ENCODE results near the gene SYT14. TPM values are rescaled to one million over a fixed set of nuclear protein-coding genes. Genes with fewer than 3 reads are reported as not detected.
"Not testable (repeated sequence)": the region's sequence is repeated elsewhere in the genome, so short reads cannot be mapped to it uniquely, and the experiment has no call there.

Gene SYT14
- total RNA-seq, 1 donor from 2014 or later = 0.03 TPM

DNA sequence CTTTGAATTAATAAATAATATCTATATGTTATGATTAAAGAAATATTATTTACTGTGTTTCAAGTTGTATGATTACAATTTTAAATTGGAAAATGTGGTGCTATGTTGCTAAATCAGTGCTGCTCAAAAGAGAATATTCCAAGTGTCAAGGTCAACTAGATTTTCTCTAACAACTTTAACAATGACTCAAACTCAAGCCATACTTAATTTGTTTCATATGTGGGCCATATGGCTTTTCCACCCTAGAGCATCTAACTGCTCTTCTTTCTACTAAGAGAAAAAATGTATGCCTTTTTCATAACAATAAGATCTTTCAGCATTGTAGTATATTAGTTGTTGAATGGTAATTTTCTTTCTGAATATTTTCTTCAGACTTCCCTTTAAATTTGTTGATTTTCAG, 8.3 kb upstream of the SYT14 start:
- DNase-seq (ENCODE audit: low spot score) = no peak
- intact Hi-C loops (cut with DNase I) = no loop called here

- intact Hi-C loops (cut with DNase I) = no loop called here
- DNase-seq (ENCODE audit: low spot score) = no peak
Measured at GRCh38 chr1:209931141-209931540, 6.9 kb upstream of the SYT14 start.

DNA sequence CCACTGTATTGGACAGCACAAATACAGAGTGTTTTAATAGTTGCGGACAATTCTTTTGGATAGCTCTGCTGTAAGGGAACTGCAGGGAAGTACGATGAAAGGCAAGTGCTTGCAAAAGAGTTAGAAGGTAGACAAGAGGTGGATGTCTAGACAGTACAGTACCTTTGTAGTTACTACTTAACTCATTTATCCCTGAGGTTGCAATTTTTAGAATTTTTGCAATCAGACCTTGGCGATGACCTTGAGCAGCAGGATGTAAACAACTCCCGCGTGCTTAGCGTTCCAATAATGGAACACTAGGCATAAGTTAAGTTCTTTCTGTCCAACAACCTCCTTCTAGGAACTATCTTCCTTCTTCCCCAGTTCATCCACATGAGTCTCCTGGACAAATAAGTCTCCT, 1.9 kb upstream of the SYT14 start:
- intact Hi-C loops (cut with DNase I) = no loop called here
- no peak for DNase-seq (ENCODE audit: low spot score)

DNA sequence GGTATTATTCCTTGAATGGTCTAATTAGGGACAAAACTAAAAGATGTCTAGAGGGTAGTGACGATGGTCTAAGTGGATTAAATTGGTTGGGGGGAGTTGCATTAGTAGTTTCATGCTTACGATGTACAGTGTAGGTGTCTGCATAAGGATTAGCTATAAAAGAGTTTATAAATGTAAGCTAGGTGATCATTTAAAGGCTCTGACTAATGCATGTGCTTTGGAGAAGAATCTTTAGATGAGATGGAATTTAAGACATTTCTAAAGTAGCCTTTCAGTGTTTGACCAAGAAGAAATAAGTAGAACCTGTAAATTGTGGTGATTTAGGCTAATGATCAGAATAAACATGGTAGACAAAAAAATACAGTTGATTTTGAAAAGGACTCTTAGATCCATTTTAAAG, 7.4 kb downstream of the SYT14 start:
- intact Hi-C loops (cut with DNase I) = no loop called here
- DNase-seq (ENCODE audit: low spot score) = no peak

DNA sequence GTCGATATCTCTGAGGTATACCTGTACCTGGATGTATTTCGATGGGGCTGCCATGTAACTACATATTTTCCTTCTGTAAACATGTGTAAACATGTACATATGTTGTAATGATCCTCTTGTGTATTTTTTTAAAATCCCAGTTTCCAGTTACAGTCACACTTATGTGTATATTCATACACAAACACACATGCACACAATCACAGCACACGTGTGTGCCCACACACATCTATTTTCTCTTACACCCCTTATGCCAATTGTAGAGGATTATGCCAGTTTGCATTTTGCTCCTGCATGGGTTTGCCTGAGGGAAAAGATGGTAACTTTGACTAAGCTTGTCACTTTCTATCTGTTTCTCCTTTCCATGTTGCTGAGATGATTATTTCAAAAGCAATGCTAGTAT, 10.1 kb downstream of the SYT14 start:
- intact Hi-C loops (cut with DNase I) = no loop called here
- DNase-seq (ENCODE audit: low spot score) = no peak

DNA sequence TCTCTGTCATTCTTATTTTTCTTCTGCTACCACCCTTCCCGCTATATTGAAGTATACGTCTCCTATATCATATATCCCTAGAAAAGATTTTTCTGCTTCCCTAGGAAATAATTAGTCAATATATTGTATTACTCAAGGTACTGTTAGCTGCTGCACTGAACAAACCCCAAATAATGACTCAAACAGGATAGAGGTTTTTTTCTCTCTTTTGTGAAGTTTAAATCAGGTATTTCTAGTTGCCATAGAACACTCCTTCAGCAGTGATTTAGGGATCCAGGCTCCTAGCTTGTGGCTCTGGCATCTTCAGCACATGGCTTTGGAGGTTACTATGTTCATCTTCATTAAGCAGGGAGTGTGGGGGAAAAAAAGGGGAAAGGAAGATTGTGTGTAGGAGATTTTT, 18.1 kb downstream of the SYT14 start:
- intact Hi-C loops (cut with DNase I) = no loop called here
- DNase-seq (ENCODE audit: low spot score) = no peak

DNA sequence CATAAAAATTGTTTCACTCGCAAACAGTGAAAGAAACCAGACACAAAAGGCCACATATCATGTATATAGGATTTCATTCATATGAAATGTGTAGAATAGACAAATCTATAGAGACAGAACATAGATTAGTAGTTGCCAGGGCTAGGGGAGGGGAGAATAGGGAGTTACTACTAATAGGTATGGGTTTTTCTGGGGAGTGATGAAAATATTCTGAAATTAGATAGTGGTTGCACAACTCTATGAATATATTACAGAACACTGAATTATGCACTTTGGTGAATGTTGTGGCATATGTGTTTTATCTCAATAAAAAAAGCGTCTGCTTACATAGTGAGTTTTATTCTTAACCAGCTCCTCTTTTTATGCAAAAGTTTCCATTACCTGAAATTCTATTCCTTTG, 21.6 kb downstream of the SYT14 start:
- intact Hi-C loops (cut with DNase I) = no loop called here
- DNase-seq (ENCODE audit: low spot score) = no peak

- intact Hi-C loops (cut with DNase I) = no loop called here
- DNase-seq (ENCODE audit: low spot score) = no peak
Measured at GRCh38 chr1:209960926-209961325, 22.9 kb downstream of the SYT14 start.

- DNase-seq (ENCODE audit: low spot score) = no peak
- intact Hi-C loops (cut with DNase I) = no loop called here
Measured at GRCh38 chr1:209962388-209962787, 24.4 kb downstream of the SYT14 start.

- intact Hi-C loops (cut with DNase I) = no loop called here
- no peak for DNase-seq (ENCODE audit: low spot score)
Measured at GRCh38 chr1:209962856-209963255, 24.8 kb downstream of the SYT14 start.

DNA sequence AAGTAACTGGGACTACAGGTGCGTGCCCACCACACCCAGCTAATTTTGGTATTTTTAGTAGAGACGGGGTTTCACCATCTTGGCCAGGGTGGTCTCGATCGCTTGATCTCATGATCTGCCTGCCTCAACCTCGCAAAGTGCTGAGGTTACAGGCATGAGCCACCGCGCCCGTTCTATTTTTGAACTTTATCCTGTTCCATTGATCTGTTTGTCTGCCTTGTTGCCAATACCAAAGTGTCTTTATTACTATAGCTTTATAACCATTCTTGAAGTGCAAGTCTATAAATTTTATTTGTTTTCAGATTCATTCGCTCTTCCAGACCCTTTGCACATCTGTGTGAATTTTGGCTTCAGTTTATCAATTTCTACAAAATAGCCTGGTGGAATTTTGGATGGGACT, 28.0 kb downstream of the SYT14 start:
- intact Hi-C loops (cut with DNase I) = no loop called here
- DNase-seq (ENCODE audit: low spot score) = no peak

DNA sequence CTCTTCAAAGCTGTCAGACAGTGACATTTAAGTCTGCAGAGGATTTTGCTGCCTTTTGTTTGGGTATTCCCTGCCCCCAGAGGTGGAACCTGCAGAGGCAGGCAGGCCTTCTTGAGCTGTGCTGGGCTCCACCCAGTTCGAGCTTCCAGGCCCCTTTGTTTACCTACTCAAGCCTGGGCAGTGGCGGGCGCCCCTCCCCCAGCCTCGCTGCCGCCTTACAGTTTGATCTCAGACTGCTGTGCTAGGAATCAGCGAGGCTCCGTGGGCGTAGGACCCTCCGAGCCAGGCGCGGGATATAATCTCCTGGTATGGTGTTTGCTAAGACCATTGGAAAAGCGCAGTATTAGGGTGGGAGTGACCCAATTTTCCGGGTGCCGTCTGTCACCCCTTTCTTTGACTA, 40.7 kb downstream of the SYT14 start:
- DNase-seq (ENCODE audit: low spot score); intact Hi-C loops (cut with DNase I): not testable (repeated sequence)

- DNase-seq (ENCODE audit: low spot score) = no peak
- intact Hi-C loops (cut with DNase I) = loop anchor here (10.0 kb wide), 1 partner anchor 409 kb away; no protein-coding TSS in a partner anchor
Measured at GRCh38 chr1:209983953-209984352, 45.9 kb downstream of the SYT14 start.

DNA sequence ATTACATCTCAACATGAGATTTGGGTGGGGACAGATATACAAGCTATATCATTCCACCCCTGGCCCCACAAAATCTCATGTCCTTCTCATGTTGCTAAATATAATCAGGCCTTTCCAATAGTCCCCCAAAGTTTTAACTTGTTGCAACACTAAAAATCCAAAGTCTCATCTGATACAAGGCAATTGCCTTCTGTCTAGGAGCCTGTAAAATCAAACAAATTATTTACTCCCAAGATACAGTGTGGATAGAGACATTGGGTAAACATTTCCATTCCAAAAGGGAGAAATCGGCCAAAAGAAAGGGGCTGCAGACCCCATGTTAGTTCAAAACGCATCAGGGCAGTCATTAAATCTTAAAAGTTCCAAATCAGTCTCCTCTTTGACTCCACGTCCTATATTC, 47.0 kb downstream of the SYT14 start:
- intact Hi-C loops (cut with DNase I) = loop anchor here (10.0 kb wide), 1 partner anchor 410 kb away; no protein-coding TSS in a partner anchor
- DNase-seq (ENCODE audit: low spot score) = no peak

DNA sequence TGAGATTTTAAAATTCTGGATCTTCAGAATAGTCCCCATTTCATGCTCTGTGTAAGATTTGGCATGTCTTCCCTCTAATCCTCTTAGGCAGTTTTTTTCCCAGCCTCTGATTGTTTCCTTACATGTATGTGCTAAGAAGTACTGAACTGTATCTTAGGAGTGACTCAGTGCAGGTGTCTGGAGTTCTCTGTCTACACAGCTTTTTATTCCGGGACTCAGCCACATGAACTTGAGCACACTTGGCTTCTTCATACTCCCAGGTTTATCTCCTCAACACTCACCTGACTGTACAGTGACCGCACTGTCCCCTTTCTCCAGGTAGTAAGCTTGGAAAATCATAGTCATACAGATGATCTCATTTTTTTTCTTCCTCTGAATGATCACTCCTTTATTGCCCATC, 50.7 kb downstream of the SYT14 start:
- no peak for DNase-seq (ENCODE audit: low spot score)
- intact Hi-C loops (cut with DNase I) = loop anchor here (2.0 to 10.0 kb wide), 2 partner anchors 128 to 414 kb away; no protein-coding TSS in a partner anchor

GRCh38 chr1:209989525-209989924, 51.5 kb downstream of the SYT14 start:
- intact Hi-C loops (cut with DNase I) = loop anchor here (2.0 to 10.0 kb wide), 2 partner anchors 129 to 415 kb away; no protein-coding TSS in a partner anchor
- no peak for DNase-seq (ENCODE audit: low spot score)

DNA sequence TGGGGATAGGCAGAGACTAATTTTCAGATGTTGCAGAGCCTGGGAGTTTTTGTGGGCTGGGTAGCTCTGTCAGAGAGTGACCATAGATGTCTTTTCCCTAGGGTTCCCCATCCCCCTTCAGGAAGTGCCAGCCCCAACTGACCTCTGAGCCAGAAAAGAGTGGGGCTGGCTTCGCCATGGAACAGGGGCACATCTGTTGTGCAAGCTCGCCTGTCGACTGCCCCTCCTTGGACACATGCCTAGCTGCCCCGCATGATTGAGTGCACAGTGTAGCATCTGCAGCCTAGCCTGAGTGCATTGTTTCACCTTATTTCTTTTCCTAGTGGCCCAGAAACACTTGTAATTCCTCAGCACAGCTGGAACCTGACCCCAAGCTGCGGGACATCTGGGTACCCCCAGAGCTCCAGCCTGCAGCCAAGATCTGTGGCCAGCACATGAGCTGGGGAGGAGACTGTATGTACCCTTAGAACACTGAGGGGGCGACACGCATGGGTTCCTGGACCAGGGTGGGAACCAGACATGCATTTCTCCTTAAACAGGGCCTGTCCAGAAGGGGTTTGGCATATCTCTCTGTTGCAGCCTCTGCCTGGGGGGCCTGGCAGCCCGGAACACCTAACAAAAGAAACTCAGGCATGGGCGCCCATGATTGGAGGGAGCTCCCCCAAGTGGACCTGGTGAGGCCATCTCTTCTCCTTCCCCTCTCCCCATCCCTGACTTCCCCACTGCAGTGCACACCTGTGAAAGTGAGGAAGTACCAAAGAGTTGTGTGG, 55.2 kb downstream of the SYT14 start:
- intact Hi-C loops (cut with DNase I) = no loop called here
- no peak for DNase-seq (ENCODE audit: low spot score)

- DNase-seq (ENCODE audit: low spot score) = no peak
- intact Hi-C loops (cut with DNase I) = no loop called here
Measured at GRCh38 chr1:209996348-209996747, 58.3 kb downstream of the SYT14 start.

GRCh38 chr1:209999005-209999404, 61.0 kb downstream of the SYT14 start:
- DNase-seq (ENCODE audit: low spot score) = no peak
- intact Hi-C loops (cut with DNase I) = no loop called here

- no peak for DNase-seq (ENCODE audit: low spot score)
- intact Hi-C loops (cut with DNase I) = no loop called here
Measured at GRCh38 chr1:210001751-210002150, 63.7 kb downstream of the SYT14 start.

DNA sequence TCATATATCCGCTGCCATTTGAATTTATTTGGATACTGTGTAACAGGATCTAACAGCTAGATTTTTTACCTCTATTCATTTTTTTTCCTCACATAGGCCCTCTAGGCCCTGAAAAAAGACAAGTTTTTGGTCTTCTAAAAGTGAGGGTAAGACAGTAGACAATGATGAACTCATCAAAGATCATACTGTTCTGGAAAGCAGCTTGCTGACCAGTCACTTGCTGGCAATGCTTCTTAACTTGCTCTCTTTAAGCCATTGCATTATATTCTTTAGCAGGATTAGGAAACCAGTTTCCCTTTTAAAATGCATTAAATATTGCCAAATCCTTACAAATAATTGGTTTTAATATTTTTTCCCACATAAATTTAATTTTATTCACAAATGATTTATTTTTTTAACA, 65.5 kb downstream of the SYT14 start:
- intact Hi-C loops (cut with DNase I) = no loop called here

DNA sequence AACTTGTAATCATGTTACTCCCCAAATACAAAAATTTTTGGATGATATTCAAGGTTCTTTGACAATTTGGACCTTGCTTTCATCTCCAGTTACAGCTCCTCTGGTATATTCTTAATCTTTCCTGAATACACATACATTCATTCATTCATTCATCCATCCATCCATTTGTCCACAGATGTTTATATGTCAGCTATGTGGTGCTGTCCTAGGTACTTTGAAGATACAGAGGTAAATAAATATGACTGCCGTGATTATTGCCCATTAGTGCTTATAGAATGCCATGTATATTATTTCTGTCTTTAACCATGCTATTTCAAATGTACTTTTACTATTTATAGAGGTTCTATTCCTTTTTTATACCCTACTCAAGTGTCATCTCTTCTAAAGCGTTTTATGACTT, 72.1 kb downstream of the SYT14 start:
- DNase-seq (ENCODE audit: low spot score) = no peak
- intact Hi-C loops (cut with DNase I) = no loop called here

More for the DNA sequence above, 65.5 kb downstream of the SYT14 start:
- DNase-seq (ENCODE audit: low spot score) = no peak

Measured in cardiac septum (tissue), 1 donor.